ENCODE results near the gene KRT6C. TPM values are rescaled to one million over a fixed set of nuclear protein-coding genes. Genes with fewer than 3 reads are reported as not detected.

KRT6C gene
- total and polyA plus RNA-seq, 2 experiments from 2014 or later = not detected

- TF ChIP-seq, protein P1, sequence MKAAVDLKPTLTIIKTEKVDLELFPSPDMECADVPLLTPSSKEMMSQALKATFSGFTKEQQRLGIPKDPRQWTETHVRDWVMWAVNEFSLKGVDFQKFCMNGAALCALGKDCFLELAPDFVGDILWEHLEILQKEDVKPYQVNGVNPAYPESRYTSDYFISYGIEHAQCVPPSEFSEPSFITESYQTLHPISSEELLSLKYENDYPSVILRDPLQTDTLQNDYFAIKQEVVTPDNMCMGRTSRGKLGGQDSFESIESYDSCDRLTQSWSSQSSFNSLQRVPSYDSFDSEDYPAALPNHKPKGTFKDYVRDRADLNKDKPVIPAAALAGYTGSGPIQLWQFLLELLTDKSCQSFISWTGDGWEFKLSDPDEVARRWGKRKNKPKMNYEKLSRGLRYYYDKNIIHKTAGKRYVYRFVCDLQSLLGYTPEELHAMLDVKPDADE (IDR thresholded peaks at IDR 0.05) = no peak
- TF ChIP-seq POLR2AphosphoS5 (IDR thresholded peaks at IDR 0.05; ENCODE audit: low read depth) = no peak
- no peak for TF ChIP-seq ZNF331 (CRISPR knock-in tag; IDR thresholded peaks at IDR 0.05; ENCODE audit: low read depth)
- no peak for TF ChIP-seq REST (IDR thresholded peaks at IDR 0.05; ENCODE audit: unreplicated experiment)
- TF ChIP-seq EZH2phosphoT487 (IDR thresholded peaks at IDR 0.05; ENCODE audit: unreplicated experiment) = no peak
These were observed 38.7 kb downstream of the KRT6C start (continued) for GRCh38 chr12:52434760-52435530.

GRCh38 chr12:52434081-52434733 lies 39.4 kb downstream of the KRT6C start, which contains the start of gene KRT75:
KRT75 (minus strand) TSS chr12:52434371; CDS start chr12:52434304, 67 bp downstream.
- H3K4me2 ChIP-seq = no peak within 1 kb of the TSS
- Mint-ChIP-seq H3K9me3 (no peaks in the 10 kb centered on the region; the same call in 1 of the 3 replicates), H3K4me1 (no peaks in the 10 kb centered on the region; the same call in 1 of the 3 replicates), H3K27me3 (ENCODE audit: insufficient read depth, low read depth, poor library complexity) (peaks cover 6% of the 10 kb centered on the region), H3K27ac (no peak within 1 kb of the TSS), H3K4me3 (no peak within 1 kb of the TSS), H3K36me3 (ENCODE audit: low read depth) (no peaks in the 10 kb centered on the region)
- no peaks in the 10 kb centered on the region for H3F3A ChIP-seq (replicated peaks; ENCODE audit: low read depth)
- H4K20me1 ChIP-seq (replicated peaks; ENCODE audit: insufficient read depth) = no peaks in the 10 kb centered on the region
- H3K27ac ChIP-seq (ENCODE audit: low read depth) = no peak within 1 kb of the TSS
- DNase-seq (ENCODE audit: low spot score) (no peak), ATAC-seq (no peak)
- no peaks in the 10 kb centered on the region for H3K4me1 ChIP-seq (ENCODE audit: insufficient read depth)
- no peaks in the 10 kb centered on the region for H3K36me3 ChIP-seq (ENCODE audit: insufficient read depth)
- peaks cover 13% of the 10 kb centered on the region for H3K9me2 ChIP-seq (ENCODE audit: insufficient read depth)
- no peaks in the 10 kb centered on the region for H3K79me2 ChIP-seq (replicated peaks; ENCODE audit: insufficient read depth)
- no peak within 1 kb of the TSS for H3K4me3 ChIP-seq
- H3K27me3 ChIP-seq (ENCODE audit: insufficient read depth) = no peaks in the 10 kb centered on the region
- H2AFZ ChIP-seq = no peak within 1 kb of the TSS
- TF ChIP-seq JUNB (IDR thresholded peaks at IDR 0.05; ENCODE audit: unreplicated experiment) (no peak), STAT1 (IDR thresholded peaks at IDR 0.05; ENCODE audit: unreplicated experiment) (no peak), EZH2phosphoT487 (IDR thresholded peaks at IDR 0.05; ENCODE audit: unreplicated experiment) (no peak), ZNF331 (CRISPR knock-in tag; IDR thresholded peaks at IDR 0.05; ENCODE audit: low read depth) (no peak), ZNF114 (CRISPR knock-in tag; IDR thresholded peaks at IDR 0.05) (no peak), NANOG (IDR thresholded peaks at IDR 0.05; ENCODE audit: borderline replicate concordance) (no peak), CREB1 (CRISPR knock-in tag; IDR thresholded peaks at IDR 0.05; ENCODE audit: low read depth) (no peak), EZH2 (IDR thresholded peaks at IDR 0.05; ENCODE audit: low read depth, unreplicated experiment) (no peak), POLR2AphosphoS5 (IDR thresholded peaks at IDR 0.05; ENCODE audit: low read depth) (no peak)
- TF ChIP-seq, protein P2, sequence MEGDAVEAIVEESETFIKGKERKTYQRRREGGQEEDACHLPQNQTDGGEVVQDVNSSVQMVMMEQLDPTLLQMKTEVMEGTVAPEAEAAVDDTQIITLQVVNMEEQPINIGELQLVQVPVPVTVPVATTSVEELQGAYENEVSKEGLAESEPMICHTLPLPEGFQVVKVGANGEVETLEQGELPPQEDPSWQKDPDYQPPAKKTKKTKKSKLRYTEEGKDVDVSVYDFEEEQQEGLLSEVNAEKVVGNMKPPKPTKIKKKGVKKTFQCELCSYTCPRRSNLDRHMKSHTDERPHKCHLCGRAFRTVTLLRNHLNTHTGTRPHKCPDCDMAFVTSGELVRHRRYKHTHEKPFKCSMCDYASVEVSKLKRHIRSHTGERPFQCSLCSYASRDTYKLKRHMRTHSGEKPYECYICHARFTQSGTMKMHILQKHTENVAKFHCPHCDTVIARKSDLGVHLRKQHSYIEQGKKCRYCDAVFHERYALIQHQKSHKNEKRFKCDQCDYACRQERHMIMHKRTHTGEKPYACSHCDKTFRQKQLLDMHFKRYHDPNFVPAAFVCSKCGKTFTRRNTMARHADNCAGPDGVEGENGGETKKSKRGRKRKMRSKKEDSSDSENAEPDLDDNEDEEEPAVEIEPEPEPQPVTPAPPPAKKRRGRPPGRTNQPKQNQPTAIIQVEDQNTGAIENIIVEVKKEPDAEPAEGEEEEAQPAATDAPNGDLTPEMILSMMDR (conservative IDR thresholded peaks at IDR 0.05; ENCODE audit: low read depth in 2 of 2) = no peak
- TF ChIP-seq, protein P1 (IDR thresholded peaks at IDR 0.05) = no peak

All from GM23338 (cell line).